Kidney epithelial cell (primary cell): ENCODE measurements around the gene TAGLN2. TPM values are rescaled to one million over a fixed set of nuclear protein-coding genes. Genes with fewer than 3 reads are reported as not detected.
A peak's percentile ranks its signal among the peaks of the same experiment; 100 is the strongest.

Experiments used
- DNase-seq: peaks from one replicate; pipeline ENCODE4 v3.0.0-alpha.2; 2010; ENCODE audit warnings: low read depth
- H3K27me3 ChIP-seq: 2 replicates; pipeline ENCODE4 v1.6.0; 2011; ENCODE audit warnings: low read length; ENCODE audit not compliant: control insufficient read depth, insufficient read depth
- H3K36me3 ChIP-seq: 2 replicates; pipeline ENCODE4 v1.5.1; 2011; ENCODE audit warnings: low read length; ENCODE audit not compliant: control insufficient read depth, insufficient read depth
- H3K4me3 ChIP-seq: 2 replicates; pipeline ENCODE4 v1.5.1; 2011; ENCODE audit warnings: low read depth, mild to moderate bottlenecking, control low read depth, low read length
- CTCF ChIP-seq: IDR thresholded peaks from 2 replicates; pipeline ENCODE4 v1.5.1; 2011; ENCODE audit warnings: mild to moderate bottlenecking, moderate library complexity, low read length, control low read depth, inconsistent platforms; ENCODE audit not compliant: insufficient read depth, poor library complexity, severe bottlenecking
- total RNA-seq: library from RNA; depleted of rRNA; stranded (reverse); fragments of >200 nt; gene quantifications from 2 replicates; pipeline ENCODE4 v1.2.3, GENCODE V29; 2015

The TAGLN2 gene
- total RNA-seq, 1 donor from 2014 or later: 719 TPM

- H3K36me3 ChIP-seq: no peaks in the 10 kb centered on the region
- H3K4me3 ChIP-seq: peak overlapping the region; percentile 41
- H3K27me3 ChIP-seq: peaks cover 53% of the 10 kb centered on the region
- no peak for TF ChIP-seq CTCF
- DNase-seq: no peak
These were observed 21.2 kb upstream of the TAGLN2 start for GRCh38 chr1:159946242-159947187.

- peak; percentile 19 for TF ChIP-seq CTCF
- H3K4me3 ChIP-seq: peak within 1 kb of the TSS; percentile 41
- no peaks in the 10 kb centered on the region for H3K36me3 ChIP-seq
- peaks cover 53% of the 10 kb centered on the region for H3K27me3 ChIP-seq
- no peak for DNase-seq
These were observed 20.4 kb upstream of the TAGLN2 start, which contains the start of gene IGSF9 for GRCh38 chr1:159945483-159946241. Gene IGSF9, minus strand, starts transcription at chr1:159945613. Its CDS starts 2,159 bp downstream, at chr1:159943454.

GRCh38 chr1:159944623-159945455 lies 19.5 kb upstream of the TAGLN2 start:
- DNase-seq: no peak
- Histone ChIP-seq H3K27me3 (peaks cover 50% of the 10 kb centered on the region), H3K36me3 (no peaks in the 10 kb centered on the region), H3K4me3 (peak overlapping the region; percentile 41)
- no peak for TF ChIP-seq CTCF

- no peak for DNase-seq
- H3K4me3 ChIP-seq: no peak overlapping the region
- H3K27me3 ChIP-seq: peaks cover 50% of the 10 kb centered on the region
- no peaks in the 10 kb centered on the region for H3K36me3 ChIP-seq
- no peak for TF ChIP-seq CTCF
These were observed 18.8 kb upstream of the TAGLN2 start for GRCh38 chr1:159943908-159944622.

- no peak for DNase-seq
- H3K4me3 ChIP-seq: no peak overlapping the region
- TF ChIP-seq CTCF: no peak
- peaks cover 52% of the 10 kb centered on the region for H3K27me3 ChIP-seq
- H3K36me3 ChIP-seq: no peaks in the 10 kb centered on the region
These were observed 18.0 kb upstream of the TAGLN2 start for GRCh38 chr1:159943278-159943640.
